ENCODE data around the gene ANXA6. TPM values are rescaled to one million over a fixed set of nuclear protein-coding genes. Genes with fewer than 3 reads are reported as not detected.

Gene ANXA6
- total RNA-seq, 2 donors from 2014 or later: 21.2 to 39.8 TPM

- intact Hi-C loops (cut with DNase I): no loop called here
- Histone ChIP-seq H3K4me3 (no peak overlapping the region), H3K4me1 (peaks cover 5% of the 10 kb centered on the region), H3K36me3 (no peaks in the 10 kb centered on the region), H3K9ac (ENCODE audit: low read depth in 2 of 2, low read length in 2 of 2) (peak overlapping the region in 1 of 2 donors; percentile 15), H3K27me3 (no peaks in the 10 kb centered on the region), H3K9me3 (no peaks in the 10 kb centered on the region), H3K27ac (no peak overlapping the region)
- TF ChIP-seq CTCF (IDR thresholded peaks at IDR 0.05): no peak
- DNase-seq: no peak
These were observed 47.4 kb downstream of the ANXA6 start for GRCh38 chr5:151110122-151110681.

- no peak for DNase-seq
- Histone ChIP-seq H3K27ac (no peak overlapping the region), H3K4me3 (no peak overlapping the region), H3K9ac (ENCODE audit: low read depth in 2 of 2, low read length in 2 of 2) (peak overlapping the region in 1 of 2 donors; percentile 15), H3K36me3 (no peaks in the 10 kb centered on the region), H3K27me3 (no peaks in the 10 kb centered on the region), H3K9me3 (no peaks in the 10 kb centered on the region), H3K4me1 (peaks cover 5% of the 10 kb centered on the region)
- intact Hi-C loops (cut with DNase I): no loop called here
- no peak for TF ChIP-seq CTCF (IDR thresholded peaks at IDR 0.05)
These were observed 49.0 kb downstream of the ANXA6 start for GRCh38 chr5:151108566-151108965.

GRCh38 chr5:151107738-151108520 lies 49.6 kb downstream of the ANXA6 start:
- Histone ChIP-seq H3K4me3 (no peak overlapping the region), H3K9ac (ENCODE audit: low read depth in 2 of 2, low read length in 2 of 2) (peak overlapping the region in 1 of 2 donors; percentile 15), H3K27ac (peak overlapping the region; percentile 72), H3K36me3 (no peaks in the 10 kb centered on the region), H3K9me3 (no peaks in the 10 kb centered on the region), H3K4me1 (peaks cover 5% of the 10 kb centered on the region), H3K27me3 (no peaks in the 10 kb centered on the region)
- TF ChIP-seq CTCF (IDR thresholded peaks at IDR 0.05): no peak
- DNase-seq: peak; percentile 72
- intact Hi-C loops (cut with DNase I): no loop called here

GRCh38 chr5:151107084-151107483 lies 50.5 kb downstream of the ANXA6 start:
- Histone ChIP-seq H3K9me3 (no peaks in the 10 kb centered on the region), H3K36me3 (no peaks in the 10 kb centered on the region), H3K27ac (peak overlapping the region; percentile 72), H3K27me3 (no peaks in the 10 kb centered on the region), H3K4me1 (peaks cover 5% of the 10 kb centered on the region), H3K4me3 (no peak overlapping the region), H3K9ac (ENCODE audit: low read depth in 2 of 2, low read length in 2 of 2) (peak overlapping the region in 1 of 2 donors; percentile 15)
- DNase-seq: peak; percentile 84
- TF ChIP-seq CTCF (IDR thresholded peaks at IDR 0.05): no peak
- intact Hi-C loops (cut with DNase I): no loop called here

- DNase-seq: no peak
- Histone ChIP-seq H3K9me3 (no peaks in the 10 kb centered on the region), H3K27me3 (no peaks in the 10 kb centered on the region), H3K4me1 (peaks cover 8% of the 10 kb centered on the region), H3K4me3 (no peak overlapping the region), H3K27ac (peak overlapping the region; percentile 72), H3K9ac (ENCODE audit: low read depth in 2 of 2, low read length in 2 of 2) (peak overlapping the region in 1 of 2 donors; percentile 15), H3K36me3 (no peaks in the 10 kb centered on the region)
- no peak for TF ChIP-seq CTCF (IDR thresholded peaks at IDR 0.05)
- intact Hi-C loops (cut with DNase I): no loop called here
These were observed 51.1 kb downstream of the ANXA6 start for GRCh38 chr5:151106509-151106908.
